GM19452 (cell line): Measurements from ENCODE around the gene CRACR2A.

Experiments
- ATAC-seq: cut with Tn5 transposase; IDR thresholded peaks from one replicate; pipeline ENCODE4 v1.9.1; 2021; ENCODE audit not compliant: unreplicated experiment

Gene CRACR2A

DNA sequence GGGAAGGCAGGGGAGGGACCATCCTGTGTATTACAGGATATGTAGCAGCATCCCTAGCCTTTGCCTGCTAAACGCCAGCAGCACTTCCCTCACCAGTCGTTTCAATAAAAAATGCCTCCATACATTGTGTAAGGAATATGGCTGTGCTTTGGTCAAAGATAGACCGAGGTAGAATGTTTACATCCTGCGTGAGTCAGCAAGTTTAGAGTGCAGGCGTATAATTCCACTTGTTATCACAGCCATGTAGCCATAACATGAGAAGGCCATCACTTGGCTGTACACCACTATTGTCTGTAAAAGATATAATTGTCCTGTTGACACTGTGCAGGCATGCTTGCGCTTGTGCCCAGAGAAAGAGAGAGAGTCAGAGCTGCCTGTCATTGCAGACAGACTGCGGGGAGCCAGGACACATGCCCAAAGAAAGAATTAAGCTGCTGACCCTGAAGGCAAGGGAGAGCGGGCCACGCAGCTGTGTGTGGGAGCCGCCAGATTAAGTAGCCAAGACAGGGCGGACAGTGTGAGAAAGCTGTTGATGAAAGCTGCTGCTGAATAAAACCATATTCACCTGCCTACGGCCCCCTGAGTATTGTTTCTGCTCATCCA, 68.4 kb downstream of the CRACR2A start:
- ATAC-seq: no peak

DNA sequence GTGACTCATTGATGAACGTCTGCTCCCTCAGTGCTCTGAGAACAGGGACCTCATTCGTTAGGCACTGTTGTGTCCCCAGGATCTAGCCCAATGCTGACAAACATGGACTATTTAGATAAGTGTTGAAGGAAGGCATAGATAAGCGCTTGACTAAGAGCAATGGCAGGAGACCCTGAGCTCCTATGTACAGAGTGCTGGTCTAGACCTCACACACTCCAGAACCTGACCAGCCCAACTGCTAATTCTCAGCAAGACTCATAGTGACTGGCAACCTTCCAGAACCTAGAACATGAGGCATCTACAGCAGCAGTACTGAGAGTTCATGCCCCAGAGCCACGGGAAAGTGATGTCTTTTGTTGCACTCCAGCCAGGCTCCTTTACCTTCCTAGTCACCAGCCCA, 69.2 kb downstream of the CRACR2A start:
- ATAC-seq: no peak

DNA sequence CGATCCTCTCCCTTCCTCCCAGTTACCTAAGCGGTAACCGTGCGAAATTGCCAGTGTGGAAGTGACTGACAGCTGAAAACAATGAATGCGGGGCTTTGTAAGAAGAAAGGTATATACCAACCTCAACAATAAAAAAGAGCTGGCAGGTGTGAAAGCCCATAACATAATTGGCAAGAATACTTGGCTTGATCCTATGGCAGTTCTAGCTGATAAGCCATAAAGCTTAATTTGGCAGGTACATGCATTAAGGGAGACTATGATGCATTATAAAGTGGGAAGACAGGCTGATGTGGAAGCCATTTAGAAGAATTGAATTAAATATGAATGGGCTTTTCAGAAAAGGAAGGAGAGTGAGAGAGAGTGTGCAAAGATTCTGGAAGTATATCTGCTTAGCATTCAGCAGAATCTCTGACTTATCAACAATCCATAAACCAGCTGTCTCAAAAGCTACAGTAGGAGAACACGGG, 71.3 kb downstream of the CRACR2A start:
- no peak for ATAC-seq

DNA sequence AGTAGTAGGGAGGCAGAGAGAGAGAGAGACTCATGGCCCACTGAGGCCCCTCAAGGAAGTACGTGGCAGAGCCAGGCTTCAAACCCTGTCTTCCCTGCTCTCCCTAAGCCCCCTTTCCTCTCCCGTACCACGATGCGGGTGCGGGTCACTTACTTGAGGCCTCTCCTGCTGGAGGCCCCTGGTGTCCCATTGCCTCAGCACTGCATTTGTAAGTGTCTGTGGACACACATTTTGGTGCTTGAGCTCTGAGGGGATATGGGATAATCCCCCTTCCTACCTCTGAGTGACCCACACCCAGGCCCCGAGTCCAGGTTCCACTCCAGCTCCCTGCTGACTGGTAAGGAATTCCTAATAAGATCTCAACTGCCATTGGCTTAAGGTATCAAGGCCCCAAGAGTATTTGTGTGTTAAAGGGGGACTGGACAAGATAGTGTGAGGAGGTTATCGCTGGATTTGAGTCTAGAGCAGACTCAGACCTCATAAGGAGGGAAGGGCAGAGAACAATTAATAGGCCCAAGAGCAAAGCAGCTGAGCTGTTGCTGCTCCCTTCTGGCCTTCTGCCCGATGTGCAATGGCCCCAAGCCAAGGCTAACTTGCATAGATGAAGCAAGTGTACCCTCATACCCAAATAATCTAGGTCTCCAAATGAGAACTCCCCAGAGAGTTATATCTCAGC, 71.9 kb downstream of the CRACR2A start:
- ATAC-seq: no peak

DNA sequence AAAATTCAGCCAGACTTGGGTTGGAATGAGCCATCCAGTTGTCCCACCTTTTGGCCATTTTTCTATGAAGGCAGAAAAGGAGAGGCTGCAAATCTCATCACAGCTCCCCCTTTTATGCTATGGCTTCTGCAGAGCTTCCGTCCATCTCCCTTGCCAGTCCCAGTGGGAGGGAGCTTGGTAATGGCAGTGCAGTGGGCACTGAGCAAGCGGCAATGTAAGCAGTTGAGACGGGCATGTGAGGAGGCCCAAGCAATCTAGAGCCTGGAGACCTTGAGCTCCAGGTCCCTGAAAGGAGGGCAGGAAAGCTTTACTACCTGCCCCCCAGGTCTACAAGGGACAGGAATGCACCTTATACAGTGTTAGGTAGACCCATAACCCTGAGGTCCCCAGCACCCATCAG, 73.1 kb downstream of the CRACR2A start:
- ATAC-seq: no peak

DNA sequence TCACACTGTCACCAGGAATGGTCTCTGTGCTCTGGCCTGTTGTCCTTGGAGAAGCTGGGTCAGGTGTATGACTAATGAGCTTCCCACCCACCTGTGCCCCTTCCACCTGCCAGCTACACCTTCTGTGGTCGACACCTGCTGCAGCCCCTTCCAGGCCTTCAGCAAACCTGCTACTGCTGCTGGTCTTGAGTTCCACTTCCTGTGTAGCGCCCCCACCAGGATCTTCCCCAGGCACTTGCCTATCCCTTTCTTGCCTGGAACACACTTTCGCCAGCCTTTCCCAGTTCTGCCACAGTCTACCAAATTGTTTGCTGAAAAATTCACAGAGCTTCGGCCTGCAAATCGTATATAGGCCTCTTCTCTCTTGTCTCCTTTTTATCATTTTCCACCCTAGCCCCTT, 75.3 kb downstream of the CRACR2A start:
- ATAC-seq: no peak

DNA sequence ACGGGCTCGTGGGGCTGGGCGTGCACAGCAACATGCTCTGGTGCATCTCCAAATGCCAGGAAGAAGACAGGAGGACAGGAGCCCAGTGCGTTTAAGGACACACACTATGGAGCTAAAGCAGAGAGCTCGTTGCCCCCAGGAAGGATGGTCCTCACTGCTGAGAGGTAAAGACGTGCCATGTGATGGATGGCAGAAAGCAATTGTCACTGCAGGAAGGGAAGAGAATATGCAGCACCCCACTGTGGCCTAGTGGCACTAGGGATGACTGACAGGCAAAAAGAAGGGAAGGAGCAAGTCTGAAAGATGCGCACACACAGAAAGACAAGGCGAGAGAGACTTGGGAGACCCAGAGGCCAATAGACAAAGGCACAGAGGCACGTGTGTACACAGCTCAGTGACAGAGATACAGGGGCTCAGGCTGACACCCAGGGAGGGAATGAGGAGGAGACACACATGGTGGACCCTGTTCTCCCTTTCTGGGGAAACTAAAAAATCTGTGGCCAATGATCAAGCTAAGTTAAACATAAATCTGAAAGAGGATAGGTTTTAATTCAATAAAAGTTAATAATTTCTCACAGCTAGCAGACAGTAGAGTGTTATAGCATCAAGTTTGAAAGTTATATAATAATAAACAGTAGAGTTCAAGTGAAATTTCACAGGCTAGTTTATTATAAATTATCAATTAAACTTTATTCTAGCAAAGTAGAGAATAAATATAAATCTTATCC, 78.8 kb downstream of the CRACR2A start:
- no peak for ATAC-seq

DNA sequence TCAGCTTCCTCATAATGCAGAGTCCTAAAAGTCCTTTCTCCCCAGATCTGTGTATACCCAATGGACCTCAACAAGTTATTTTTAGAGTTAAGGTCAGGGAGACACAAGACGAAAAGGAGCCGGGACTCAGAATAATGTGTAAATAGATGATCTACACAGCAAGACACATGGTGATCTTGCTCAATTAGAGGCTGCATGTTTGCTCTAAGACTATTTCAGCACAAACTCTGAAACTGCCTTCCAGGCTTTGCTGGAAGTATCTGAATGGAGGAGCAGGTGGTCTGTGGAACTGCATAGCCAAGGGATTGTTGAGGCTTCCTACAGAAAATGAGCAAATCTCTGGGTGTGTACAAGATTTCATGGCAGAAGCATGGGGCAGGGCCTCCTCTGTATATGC, 80.8 kb downstream of the CRACR2A start:
- ATAC-seq: no peak

DNA sequence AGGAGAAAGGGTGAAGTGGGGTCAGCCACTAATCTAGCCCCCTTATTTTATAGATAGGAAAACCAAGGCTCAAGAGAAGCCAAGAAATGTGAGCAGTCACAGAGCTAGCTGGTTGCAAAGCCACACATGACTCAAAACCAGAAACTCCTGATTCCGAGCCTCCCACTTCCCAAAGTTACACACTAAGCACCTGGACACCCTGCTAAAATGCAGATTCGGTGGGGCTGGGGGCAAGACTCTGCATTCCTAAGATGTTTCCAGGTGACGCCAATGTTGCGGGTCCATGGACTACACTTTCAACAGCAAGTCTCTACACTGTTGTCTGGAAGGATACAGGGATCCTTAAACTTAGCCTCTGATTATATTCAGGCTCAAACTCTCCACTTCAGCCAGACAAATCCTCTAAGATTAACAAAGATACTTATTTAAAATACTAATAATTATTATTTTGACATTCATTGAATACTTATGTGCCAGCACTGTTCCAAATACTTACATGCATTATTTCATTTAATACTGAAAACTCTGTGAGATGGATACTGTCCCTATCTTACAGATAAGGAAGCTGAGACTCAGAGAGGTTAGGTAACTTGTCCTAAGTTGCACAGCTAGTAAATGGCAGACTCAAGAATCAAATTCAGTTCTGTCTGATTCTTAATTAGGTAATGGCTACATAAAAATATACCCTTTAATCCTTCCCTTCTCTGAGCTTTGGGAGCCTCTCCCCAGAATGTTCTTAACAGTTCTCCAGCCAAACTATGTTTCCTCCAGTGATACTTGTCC, 81.4 kb downstream of the CRACR2A start:
- ATAC-seq: no peak

DNA sequence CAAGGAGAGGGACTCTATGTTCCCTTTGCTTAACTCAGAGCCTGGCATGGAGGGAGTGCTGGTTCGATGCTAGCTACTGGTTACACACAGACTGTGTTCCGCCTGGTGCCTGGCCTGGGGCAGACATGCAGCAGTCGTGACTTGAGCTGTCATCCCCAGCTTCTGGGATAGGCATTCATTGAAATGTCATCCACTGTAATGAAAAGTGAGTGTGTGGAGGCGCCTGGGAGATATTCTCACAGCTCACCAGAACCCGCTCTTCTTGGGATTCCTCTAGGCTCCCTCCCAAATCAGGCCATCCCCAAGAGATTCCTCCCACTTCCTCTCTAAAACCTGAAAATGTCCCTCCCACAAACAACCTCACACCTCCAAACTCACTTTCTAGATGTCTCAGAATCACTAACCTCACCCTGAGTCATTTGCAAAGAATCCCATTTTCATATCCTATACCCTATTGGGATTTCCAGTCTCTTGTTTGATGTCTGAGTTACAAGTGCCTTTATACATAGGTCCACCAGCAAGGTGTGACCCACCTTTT, 82.8 kb downstream of the CRACR2A start:
- ATAC-seq: no peak

DNA sequence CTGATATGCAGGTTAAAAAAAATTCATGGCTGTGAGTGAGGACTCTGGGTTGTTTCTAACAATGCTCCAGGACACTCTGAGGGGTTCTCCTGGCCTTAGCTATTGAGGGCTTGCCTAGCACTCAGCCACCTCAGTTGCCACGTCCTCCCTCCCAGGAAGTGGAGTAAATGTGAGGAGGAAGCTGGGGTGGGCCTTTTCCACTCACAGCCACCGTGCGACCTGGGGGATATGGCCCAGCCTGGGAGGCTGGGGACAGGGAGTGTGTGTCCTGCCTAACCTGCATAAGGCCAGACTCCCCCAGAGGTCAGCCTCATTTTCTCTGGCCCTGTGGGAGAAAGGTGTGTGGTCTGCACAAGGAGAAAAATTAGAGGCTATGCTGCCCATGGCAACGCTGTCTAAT, 83.3 kb downstream of the CRACR2A start:
- ATAC-seq: no peak

DNA sequence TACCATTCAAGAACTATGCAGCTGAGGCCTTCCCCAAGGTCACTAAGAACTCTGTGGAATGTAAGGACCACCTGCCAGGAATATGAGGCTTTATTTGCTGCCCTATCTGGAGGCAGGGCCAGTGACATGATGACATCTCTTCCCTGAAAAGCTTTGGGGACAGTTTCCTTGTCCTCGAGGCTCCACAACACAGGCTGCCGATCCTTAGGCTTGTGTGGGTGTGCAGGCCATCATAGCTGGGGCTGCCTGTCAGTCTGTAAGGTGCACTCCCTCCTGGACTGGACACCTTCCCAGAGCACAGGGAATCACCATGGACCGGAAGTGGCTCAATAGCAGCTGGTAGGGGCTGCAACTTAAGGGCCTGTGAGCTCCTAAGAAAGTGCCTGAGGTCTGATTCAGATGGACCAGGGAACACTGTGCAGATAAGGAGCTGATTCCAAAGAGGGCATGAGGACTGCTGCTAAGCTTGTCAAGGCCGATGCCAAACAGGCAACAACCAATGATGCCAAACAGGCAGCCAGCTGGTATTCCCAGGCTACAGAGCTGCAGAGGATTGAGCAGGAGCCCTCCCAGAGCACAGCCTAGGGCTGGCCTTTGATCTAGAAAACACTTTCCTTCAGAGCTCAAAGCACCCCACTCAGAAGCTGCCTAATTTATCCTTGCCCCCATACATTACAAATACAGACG, 84.3 kb downstream of the CRACR2A start:
- ATAC-seq: no peak

DNA sequence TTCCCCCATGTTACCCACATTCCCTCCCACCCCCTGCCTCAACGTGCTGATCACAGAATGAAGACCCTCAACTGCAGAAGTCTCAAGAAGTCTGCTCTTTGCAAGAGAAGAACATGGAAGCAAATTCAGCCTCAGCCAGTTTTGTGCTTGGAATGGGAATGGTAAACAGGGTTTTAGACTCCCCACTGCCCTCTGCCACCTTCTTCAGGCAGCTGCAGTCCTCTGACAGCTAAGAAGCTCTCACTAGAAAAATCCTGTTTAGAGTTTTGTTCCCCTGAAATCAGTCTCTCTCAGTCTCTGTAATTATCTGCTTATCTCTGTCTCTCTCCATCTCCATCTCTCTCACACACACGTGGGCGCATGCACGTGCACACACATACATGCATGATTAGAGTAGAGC, 85.4 kb downstream of the CRACR2A start:
- no peak for ATAC-seq

DNA sequence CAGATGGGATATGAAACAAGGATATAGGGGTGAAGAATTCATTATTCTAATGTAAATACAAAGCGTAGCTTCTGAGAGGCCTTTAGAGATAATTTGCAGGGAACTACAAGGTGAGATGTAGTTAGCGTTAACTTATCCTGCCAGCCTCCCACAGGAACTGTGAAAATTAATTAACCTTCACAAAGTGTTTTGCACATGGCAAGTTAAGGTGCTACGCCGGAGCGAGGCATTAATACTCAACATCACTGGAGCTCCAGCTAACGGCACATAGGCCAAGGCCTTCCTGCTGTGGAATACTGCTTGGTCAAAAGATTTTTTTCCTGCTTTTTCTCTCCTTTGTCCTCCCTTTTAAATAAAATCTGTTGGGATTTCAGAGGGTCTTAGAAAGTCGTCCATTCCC, 86.5 kb downstream of the CRACR2A start:
- no peak for ATAC-seq

DNA sequence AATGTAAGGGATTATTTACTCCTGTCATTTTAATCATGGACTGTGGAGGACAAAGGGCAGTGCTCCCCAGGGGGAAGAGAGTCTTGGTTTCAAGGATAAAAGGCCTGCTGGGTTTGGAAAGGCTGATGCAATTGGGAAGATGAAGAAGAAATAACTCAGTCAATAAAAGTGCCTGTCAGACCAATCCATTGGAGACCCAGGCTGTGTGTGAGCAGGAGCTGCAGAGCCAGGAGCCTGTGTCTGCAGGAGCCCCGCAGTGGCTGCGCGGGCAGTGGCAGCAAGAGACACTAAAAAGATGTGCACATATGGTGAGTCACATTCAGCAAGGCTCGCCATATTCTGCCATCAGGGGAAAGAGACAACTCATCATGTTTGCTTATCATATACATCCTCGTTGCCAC, 90.4 kb downstream of the CRACR2A start:
- ATAC-seq: no peak

DNA sequence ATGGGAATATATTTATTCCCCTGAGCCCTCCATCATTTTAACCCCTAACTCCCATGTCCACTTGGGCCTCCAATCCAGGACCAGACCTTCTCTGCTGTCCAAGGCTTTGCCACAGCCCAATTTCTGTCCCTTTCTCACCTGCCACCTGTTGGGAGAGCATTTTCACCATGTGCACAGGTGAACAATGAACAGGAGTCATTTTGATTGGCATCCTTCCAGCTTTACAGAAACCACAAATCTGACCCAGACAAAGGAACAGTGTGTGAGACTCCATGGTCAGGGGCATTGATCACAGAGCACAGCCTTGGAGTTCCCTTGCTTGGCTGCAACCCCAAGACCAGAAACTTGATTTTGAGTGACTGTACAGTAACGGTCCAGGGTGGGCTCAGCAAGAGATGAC, 91.9 kb downstream of the CRACR2A start:
- no peak for ATAC-seq

DNA sequence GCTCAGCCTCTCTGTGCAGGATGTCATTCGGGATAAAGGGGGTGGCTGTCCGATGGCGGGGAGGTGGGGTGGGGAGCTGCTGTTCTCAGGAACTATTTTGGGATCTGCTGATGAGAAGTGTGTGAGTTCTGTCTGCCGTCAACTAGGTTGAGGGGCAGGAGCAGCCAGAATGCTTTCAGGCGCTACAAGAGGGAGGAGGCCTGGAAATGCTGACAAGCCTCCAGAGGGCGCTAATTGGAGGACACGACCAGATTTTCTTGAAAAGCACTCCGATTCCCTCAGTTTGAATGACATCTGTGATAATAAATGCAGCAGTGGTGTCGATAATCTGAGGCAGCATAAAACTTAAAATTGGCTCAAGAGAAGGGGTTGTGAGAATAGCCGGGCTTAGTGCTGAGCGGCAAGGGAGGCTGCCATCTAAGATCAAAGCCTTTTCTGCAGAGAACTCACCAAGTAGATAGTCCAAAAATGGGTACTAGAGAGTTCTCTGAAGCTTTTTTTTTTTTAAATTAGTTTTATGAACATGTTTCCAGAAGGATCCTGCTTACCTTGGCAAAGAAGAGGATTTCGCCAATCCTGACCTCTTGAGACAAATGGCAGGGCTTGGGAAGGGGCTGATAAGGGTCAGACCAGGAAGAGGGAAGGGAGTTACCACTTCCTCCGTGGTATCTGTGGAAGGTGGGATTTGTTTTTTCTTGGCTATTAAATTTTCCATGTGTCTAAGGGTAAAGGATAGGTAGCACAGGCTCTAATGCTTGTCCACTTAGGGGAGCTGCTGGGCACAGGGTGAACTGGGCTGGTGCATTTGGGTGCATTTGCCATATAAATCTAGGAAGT, 94.4 kb downstream of the CRACR2A start:
- ATAC-seq: no peak

DNA sequence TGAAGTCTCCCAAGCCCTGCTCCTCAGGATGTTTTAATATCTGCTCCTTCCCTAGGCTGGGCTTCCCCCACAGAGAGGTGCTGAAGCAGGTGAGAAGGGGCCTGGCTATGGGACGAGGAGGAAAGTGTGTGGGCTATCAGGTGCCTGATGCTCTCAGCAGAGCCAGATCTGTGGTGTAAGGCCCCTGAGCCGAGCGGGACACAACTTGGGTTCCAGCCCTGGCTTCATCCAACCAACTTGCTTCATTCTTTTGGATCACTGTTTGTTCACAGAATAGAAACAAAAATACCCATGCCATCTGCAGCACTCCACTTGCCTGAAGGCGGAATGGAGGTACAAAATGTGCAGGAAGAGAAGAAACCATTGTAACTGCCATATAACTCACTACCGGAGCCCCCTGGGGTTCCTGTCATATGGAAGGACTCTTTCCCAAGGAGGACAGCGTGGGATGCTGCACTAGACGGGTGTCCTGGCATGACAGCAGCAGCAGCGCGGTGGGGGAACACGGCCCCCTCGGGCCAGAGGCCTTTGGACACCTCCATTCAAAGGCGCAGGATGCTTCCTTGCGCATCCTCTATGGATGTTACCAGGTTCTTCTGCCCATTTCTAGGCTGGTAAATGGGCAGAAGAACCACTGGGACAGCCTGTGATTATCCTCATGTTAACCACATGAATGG, 95.8 kb downstream of the CRACR2A start:
- no peak for ATAC-seq

DNA sequence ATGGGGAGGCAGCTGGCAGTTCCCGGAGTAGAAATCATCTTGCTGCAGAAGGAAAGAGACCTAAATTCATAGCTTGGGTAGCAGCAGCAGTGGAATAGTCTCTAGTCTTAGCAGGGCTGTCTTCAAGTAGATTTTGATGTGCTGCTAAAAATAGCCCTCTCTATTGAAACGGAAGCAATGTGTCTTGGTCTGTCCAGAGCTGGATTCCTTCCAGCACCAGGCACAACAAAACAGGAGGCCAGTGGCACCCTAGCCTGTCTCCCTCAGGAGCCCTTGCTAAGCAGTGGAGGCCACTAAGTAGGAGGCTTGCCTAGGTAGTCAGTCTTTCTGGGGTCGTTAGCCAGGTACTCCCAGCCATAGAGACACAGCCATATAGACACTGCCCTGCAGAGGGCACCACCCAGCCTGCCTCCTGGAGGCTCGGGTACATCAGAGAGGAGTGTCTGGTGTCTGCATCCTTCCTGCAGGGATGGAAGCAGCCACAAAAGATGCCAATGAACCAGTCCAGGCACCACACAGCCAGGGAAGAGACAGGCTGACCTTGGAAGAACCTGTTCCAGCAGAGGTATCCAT, 97.5 kb downstream of the CRACR2A start:
- no peak for ATAC-seq
